Measurements from ENCODE around the gene NEO1. TPM values are rescaled to one million over a fixed set of nuclear protein-coding genes. Genes with fewer than 3 reads are reported as not detected.

Gene NEO1
- total RNA-seq, 1 experiment from 2014 or later = 41.8 TPM

- no peak overlapping the region for H2BK20ac ChIP-seq (ENCODE audit: low read depth, low read length, poor library complexity, severe bottlenecking)
- H4K5ac ChIP-seq (ENCODE audit: insufficient read length, low read depth, low read length) = no peak overlapping the region
- Mint-ChIP-seq H3K27me3 (ENCODE audit: low read depth) (no peaks in the 10 kb centered on the region; the same call in 1 of the 2 replicates), H3K36me3 (ENCODE audit: insufficient read depth in 1 of 3, low read depth in 3 of 3) (peaks cover 15 to 23% (median 19%) of the 10 kb centered on the region in 3 experiments; a peak in 6 of 7 replicates), H3K4me1 (peaks cover 10 to 13% of the 10 kb centered on the region in 2 experiments), H3K4me3 (no peak overlapping the region), H3K27ac (no peak overlapping the region), H3K9me3 (no peaks in the 10 kb centered on the region; a peak in 1 of 5 replicates)
- H3K79me2 ChIP-seq (ENCODE audit: insufficient read depth, low read length) = no peaks in the 10 kb centered on the region; the same call in 1 of the 2 replicates
- no peak overlapping the region for H3K18ac ChIP-seq (ENCODE audit: insufficient read length, low read depth, low read length)
- H2AFZ ChIP-seq (ENCODE audit: low read length) = no peak overlapping the region
- no peak overlapping the region for H3T11ph ChIP-seq (ENCODE audit: low read length)
- WGBS (ENCODE audit: extremely low coverage, insufficient read length, low lambda C conversion rate) = no CpG with 5 or more reads among the region's 7 CpGs
- H2BK15ac ChIP-seq (ENCODE audit: low read depth, low read length) = no peak overlapping the region
- no peaks in the 10 kb centered on the region for H3K23me2 ChIP-seq (ENCODE audit: insufficient read length, low read depth, low read length, poor library complexity, severe bottlenecking)
- no peak overlapping the region for H3K56ac ChIP-seq (ENCODE audit: insufficient read length, low read depth, low read length)
- no peak overlapping the region for H2BK120ac ChIP-seq (ENCODE audit: low read depth, low read length, poor library complexity, severe bottlenecking)
- peaks cover 4% of the 10 kb centered on the region; the same call in 1 of the 2 replicates for H3K4me1 ChIP-seq (ENCODE audit: insufficient read depth, low read length)
- H3K9ac ChIP-seq (ENCODE audit: extremely low read depth, insufficient read length, low read length) = no peak overlapping the region
- H3K79me1 ChIP-seq (ENCODE audit: insufficient read depth, low read depth, low read length, poor library complexity, severe bottlenecking) = peaks cover 4% of the 10 kb centered on the region
- no peak overlapping the region for H4K91ac ChIP-seq (ENCODE audit: insufficient read length, low read depth, low read length)
- H2BK12ac ChIP-seq (ENCODE audit: insufficient read length, low read depth, low read length) = no peak overlapping the region
- no peak for TF ChIP-seq CTCF (conservative IDR thresholded peaks at IDR 0.05)
- DNase-seq = no peak
- H3K27me3 ChIP-seq (ENCODE audit: insufficient read depth, low read length) = no peaks in the 10 kb centered on the region
- H3K4ac ChIP-seq (ENCODE audit: low read depth, low read length) = no peak overlapping the region
- no peak overlapping the region for H2AK5ac ChIP-seq (ENCODE audit: insufficient read length, low read length)
- no peak overlapping the region for H3K27ac ChIP-seq (ENCODE audit: insufficient read length, low read depth, low read length)
- H4K20me1 ChIP-seq (ENCODE audit: control insufficient read depth, insufficient read depth, insufficient read length) = peaks cover 2% of the 10 kb centered on the region
- no peak overlapping the region for H4K8ac ChIP-seq (replicated peaks; ENCODE audit: insufficient read length, low read depth, low read length)
- no peak overlapping the region for H2BK5ac ChIP-seq (ENCODE audit: insufficient read length, low read length)
- no peak overlapping the region for H3K23ac ChIP-seq (ENCODE audit: insufficient read length, low read depth, low read length)
- H3K4me2 ChIP-seq (ENCODE audit: insufficient read depth, insufficient read length, low read length) = no peak overlapping the region
- H3K9me3 ChIP-seq (ENCODE audit: control insufficient read depth, low read depth, low read length) = no peaks in the 10 kb centered on the region
- H3K14ac ChIP-seq (ENCODE audit: insufficient read depth, low read length) = no peak overlapping the region
These were observed 293.4 kb downstream of the NEO1 start for GRCh38 chr15:73345658-73346057.

Data from H9 (cell line).